SK-N-SH (cell line): ENCODE measurements around the gene SAMD4A. TPM values are rescaled to one million over a fixed set of nuclear protein-coding genes. Genes with fewer than 3 reads are reported as not detected.

ENCODE experiments used
- CTCF ChIA-PET: fragments of 300-600, 350-600 bp; formaldehyde crosslinking; extraction: SDS; loops from one replicate; lab custom pipeline; 2021; lab: Yijun Ruan, JAX
- POLR2A ChIA-PET: fragments of 350-600 bp; sonication (Branson Sonifier 250); formaldehyde crosslinking; extraction: SDS; loops from one replicate; lab custom pipeline; 2020; ENCODE audit warnings: antibody characterized with exemption, inconsistent platforms; lab: Yijun Ruan, JAX
- DNase-seq: peaks from one replicate; pipeline ENCODE4 v3.0.0; 2012
- H2AFZ ChIP-seq: fragments of 200-600 bp; sonication (generic); 2 replicates; pipeline ENCODE4 v1.8.1; 2016; ENCODE audit warnings: antibody characterized with exemption, mild to moderate bottlenecking, low read depth
- H3F3A ChIP-seq: fragments of 200-600 bp; sonication (generic); replicated peaks from 2 replicates; pipeline ENCODE3; 2016; ENCODE audit warnings: antibody characterized with exemption, mild to moderate bottlenecking; ENCODE audit not compliant: insufficient read depth
- H3K27ac ChIP-seq, 2 experiments: fragments of 200-500 bp in 1 of 2; fragments of 200-600 bp in 1 of 2; sonication (Bioruptor generic) in 1 of 2; sonication (generic), shearing (Covaris generic) in 1 of 2; 2 replicates each; pipeline versions ENCODE4 v1.5.1 to v1.6.1; 2014 to 2016; ENCODE audit warnings: low read depth in 2 of 2, inconsistent platforms in 1 of 2, low read length in 1 of 2, mild to moderate bottlenecking in 1 of 2, mixed read lengths in 1 of 2
- H3K27me3 ChIP-seq: fragments of 200-600 bp; sonication (generic), shearing (Covaris generic); 2 replicates; pipeline ENCODE4 v1.6.1; 2016; ENCODE audit warnings: mixed run types; ENCODE audit not compliant: insufficient read depth
- H3K36me3 ChIP-seq, 2 experiments: fragments of 200-500 bp in 1 of 2; fragments of 200-600 bp in 1 of 2; sonication (Bioruptor generic) in 1 of 2; sonication (generic) in 1 of 2; replicated peaks in 1 of 2; 2 replicates each; pipeline versions ENCODE3 to v1.5.1; 2014 to 2016; ENCODE audit warnings: low read length in 1 of 2, mild to moderate bottlenecking in 1 of 2; ENCODE audit not compliant: insufficient read depth in 2 of 2, control insufficient read depth in 1 of 2
- H3K4me1 ChIP-seq, 2 experiments: fragments of 200-500 bp in 1 of 2; fragments of 200-600 bp in 1 of 2; sonication (Bioruptor generic) in 1 of 2; sonication (generic), shearing (Covaris generic) in 1 of 2; 2 replicates each; pipeline versions ENCODE4 v1.5.1 to v1.6.1; 2014 to 2016; ENCODE audit warnings: low read depth in 1 of 2, low read length in 1 of 2, mixed run types in 1 of 2; ENCODE audit not compliant: insufficient read depth in 2 of 2, control insufficient read depth in 1 of 2
- H3K4me2 ChIP-seq: fragments of 200-600 bp; sonication (generic), shearing (Covaris generic); 2 replicates; pipeline ENCODE4 v1.6.1; 2017; ENCODE audit warnings: mixed run types
- H3K4me3 ChIP-seq, 2 experiments: fragments of 200-500 bp in 1 of 2; fragments of 200-600 bp in 1 of 2; sonication (Bioruptor generic) in 1 of 2; sonication (generic), shearing (Covaris generic) in 1 of 2; 2 replicates each; pipeline versions ENCODE4 v1.5.1 to v1.8.1; 2014 to 2016; ENCODE audit warnings: low read depth in 2 of 2, inconsistent platforms in 1 of 2, low read length in 1 of 2, mild to moderate bottlenecking in 1 of 2, mixed read lengths in 1 of 2, moderate library complexity in 1 of 2
- H3K79me2 ChIP-seq: fragments of 200-600 bp; sonication (generic); 2 replicates; pipeline ENCODE4 v1.8.1; 2017; ENCODE audit warnings: mild to moderate bottlenecking; ENCODE audit not compliant: insufficient read depth
- H3K9ac ChIP-seq: fragments of 200-600 bp; sonication (generic); 2 replicates; pipeline ENCODE4 v1.6.1; 2017; ENCODE audit warnings: mixed run types
- H3K9me2 ChIP-seq: fragments of 200-600 bp; sonication (generic); 2 replicates; pipeline ENCODE4 v1.6.1; 2017; ENCODE audit warnings: mixed run types
- H3K9me3 ChIP-seq: fragments of 200-600 bp; sonication (generic); 2 replicates; pipeline ENCODE4 v1.6.1; 2017; ENCODE audit warnings: mixed run types, mild to moderate bottlenecking, moderate library complexity
- H4K20me1 ChIP-seq: fragments of 200-600 bp; sonication (generic); 2 replicates; pipeline ENCODE4 v1.6.1; 2017; ENCODE audit warnings: mild to moderate bottlenecking, mixed run types; ENCODE audit not compliant: insufficient read depth
- CHD2 ChIP-seq: fragments of 150-350 bp; IDR thresholded peaks from 2 replicates; pipeline ENCODE4 v1.6.1; 2018; ENCODE audit warnings: low read length; ENCODE audit not compliant: partially characterized antibody
- ELF1 ChIP-seq: IDR thresholded peaks from 2 replicates; pipeline ENCODE4 v1.4.0; 2012
- EP300 ChIP-seq, 2 experiments: IDR thresholded peaks; 2 replicates each; pipeline versions ENCODE4 v1.4.0 to v1.6.1; 2012; ENCODE audit warnings: borderline replicate concordance in 1 of 2, low read depth in 1 of 2, low read length in 1 of 2
- FOSL2 ChIP-seq: IDR thresholded peaks from 2 replicates; pipeline ENCODE4 v1.4.0; 2012; ENCODE audit warnings: low read depth, mild to moderate bottlenecking, moderate library complexity, borderline replicate concordance
- GABPA ChIP-seq: IDR thresholded peaks from 2 replicates; pipeline ENCODE4 v1.4.0; 2012; ENCODE audit warnings: low read depth, mild to moderate bottlenecking
- GATA2 ChIP-seq: sonication (generic); formaldehyde crosslinking; IDR thresholded peaks from 2 replicates; pipeline ENCODE4 v1.5.0; 2020; ENCODE audit warnings: mild to moderate bottlenecking, missing genetic modification reagents
- JUND ChIP-seq: IDR thresholded peaks from 2 replicates; pipeline ENCODE4 v1.4.0; 2012
- MAX ChIP-seq: IDR thresholded peaks from 2 replicates; pipeline ENCODE4 v1.4.0; 2012; ENCODE audit warnings: low read depth
- MXI1 ChIP-seq: IDR thresholded peaks from 2 replicates; pipeline ENCODE4 v1.6.1; 2012; ENCODE audit warnings: mild to moderate bottlenecking, low read depth, low read length, improper control_type of control experiment
- NFIC ChIP-seq: IDR thresholded peaks from 2 replicates; pipeline ENCODE4 v1.4.0; 2012; ENCODE audit warnings: borderline replicate concordance
- POLR2AphosphoS5 ChIP-seq: IDR thresholded peaks from 2 replicates; pipeline ENCODE4 v1.6.1; 2012; ENCODE audit warnings: low read depth, low read length
- RCOR1 ChIP-seq: fragments of 150-350 bp; IDR thresholded peaks from 2 replicates; pipeline ENCODE4 v1.6.1; 2017; ENCODE audit warnings: antibody characterized with exemption, low read length
- RFX5 ChIP-seq: IDR thresholded peaks from 2 replicates; pipeline ENCODE4 v1.6.1; 2012; ENCODE audit warnings: mild to moderate bottlenecking, improper control_type of control experiment, low read length
- SIN3A ChIP-seq: IDR thresholded peaks from 2 replicates; pipeline ENCODE4 v1.6.1; 2012; ENCODE audit warnings: low read depth, mild to moderate bottlenecking, low read length, moderate library complexity, borderline replicate concordance
- SMC3 ChIP-seq: IDR thresholded peaks from 2 replicates; pipeline ENCODE4 v1.6.1; 2012; ENCODE audit warnings: low read depth, low read length, improper control_type of control experiment
- TAF1 ChIP-seq: IDR thresholded peaks from 2 replicates; pipeline ENCODE4 v1.6.1; 2012; ENCODE audit warnings: low read depth, mild to moderate bottlenecking, low read length, moderate library complexity, borderline replicate concordance
- TCF12 ChIP-seq: IDR thresholded peaks from 2 replicates; pipeline ENCODE4 v1.4.0; 2012
- TEAD4 ChIP-seq: IDR thresholded peaks from 2 replicates; pipeline ENCODE4 v1.4.0; 2012; ENCODE audit warnings: mild to moderate bottlenecking, borderline replicate concordance; ENCODE audit not compliant: insufficient read depth
- WGBS: methylation state at CpG from one replicate; pipeline ENCODE4 v1.1.6; 2017; ENCODE audit warnings: low lambda C conversion rate; 5-methylcytosine and 5-hydroxymethylcytosine counted together
- polyA plus RNA-seq, 3 experiments: library from polyadenylated mRNA; depleted of rRNA; stranded (reverse); fragments of >200 nt; gene quantifications; 2 replicates each; pipeline ENCODE4 v1.2.3, GENCODE V29; 2012
- TF ChIP-seq, protein P1 (sequence below): fragments of 150-350 bp; IDR thresholded peaks from 2 replicates; pipeline ENCODE4 v1.6.1; 2016; ENCODE audit warnings: mild to moderate bottlenecking, low read depth, low read length
- TF ChIP-seq, protein P2 (sequence below): IDR thresholded peaks from 2 replicates; pipeline ENCODE4; 2012

Gene SAMD4A
- polyA plus RNA-seq, 1 of the 3 experiments (the other 2 are of a cell fraction), result 5.0 TPM

GRCh38 chr14:54533100-54533499 lies 33.8 kb upstream of the SAMD4A start:
- H3F3A ChIP-seq, result peaks cover 6% of the 10 kb centered on the region
- no peak overlapping the region for H3K27ac ChIP-seq
- no peaks in the 10 kb centered on the region for H4K20me1 ChIP-seq
- POLR2A ChIA-PET, result no interaction called here
- H2AFZ ChIP-seq, result no peak overlapping the region
- no peak overlapping the region for H3K4me2 ChIP-seq
- peaks cover 29 to 46% of the 10 kb centered on the region in 2 experiments for H3K36me3 ChIP-seq
- no peak overlapping the region for H3K9ac ChIP-seq
- no peak for DNase-seq
- H3K27me3 ChIP-seq, result no peaks in the 10 kb centered on the region
- no peak overlapping the region for H3K4me3 ChIP-seq
- CTCF ChIA-PET, result no interaction called here
- 95% methylated on average over 1 of the region's 1 CpG for WGBS
- no peak for TF ChIP-seq EP300 (IDR thresholded peaks at IDR 0.05; ENCODE audit: borderline replicate concordance in 1 of 2, low read depth in 1 of 2, low read length in 1 of 2)
- TF ChIP-seq ELF1, result no peak
- TF ChIP-seq TCF12, result no peak
- no peak for TF ChIP-seq TAF1
- no peak for TF ChIP-seq JUND
- TF ChIP-seq, protein P1, sequence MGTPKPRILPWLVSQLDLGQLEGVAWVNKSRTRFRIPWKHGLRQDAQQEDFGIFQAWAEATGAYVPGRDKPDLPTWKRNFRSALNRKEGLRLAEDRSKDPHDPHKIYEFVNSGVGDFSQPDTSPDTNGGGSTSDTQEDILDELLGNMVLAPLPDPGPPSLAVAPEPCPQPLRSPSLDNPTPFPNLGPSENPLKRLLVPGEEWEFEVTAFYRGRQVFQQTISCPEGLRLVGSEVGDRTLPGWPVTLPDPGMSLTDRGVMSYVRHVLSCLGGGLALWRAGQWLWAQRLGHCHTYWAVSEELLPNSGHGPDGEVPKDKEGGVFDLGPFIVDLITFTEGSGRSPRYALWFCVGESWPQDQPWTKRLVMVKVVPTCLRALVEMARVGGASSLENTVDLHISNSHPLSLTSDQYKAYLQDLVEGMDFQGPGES, result no peak
- TF ChIP-seq RFX5, result no peak
- no peak for TF ChIP-seq MXI1
- TF ChIP-seq SMC3, result no peak
- TF ChIP-seq, protein P2, sequence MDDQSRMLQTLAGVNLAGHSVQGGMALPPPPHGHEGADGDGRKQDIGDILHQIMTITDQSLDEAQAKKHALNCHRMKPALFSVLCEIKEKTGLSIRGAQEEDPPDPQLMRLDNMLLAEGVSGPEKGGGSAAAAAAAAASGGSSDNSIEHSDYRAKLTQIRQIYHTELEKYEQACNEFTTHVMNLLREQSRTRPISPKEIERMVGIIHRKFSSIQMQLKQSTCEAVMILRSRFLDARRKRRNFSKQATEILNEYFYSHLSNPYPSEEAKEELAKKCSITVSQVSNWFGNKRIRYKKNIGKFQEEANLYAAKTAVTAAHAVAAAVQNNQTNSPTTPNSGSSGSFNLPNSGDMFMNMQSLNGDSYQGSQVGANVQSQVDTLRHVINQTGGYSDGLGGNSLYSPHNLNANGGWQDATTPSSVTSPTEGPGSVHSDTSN, result no peak
- TF ChIP-seq RCOR1, result no peak
- TF ChIP-seq CHD2, result no peak
- TF ChIP-seq NFIC, result no peak
- TF ChIP-seq SIN3A, result no peak
- no peak for TF ChIP-seq MAX
- TF ChIP-seq GATA2 (CRISPR knock-in tag), result no peak
- no peak for TF ChIP-seq TEAD4
- TF ChIP-seq GABPA, result no peak
- no peak for TF ChIP-seq FOSL2
- TF ChIP-seq POLR2AphosphoS5, result no peak
- H3K9me2 ChIP-seq, result peaks cover 4% of the 10 kb centered on the region; the same call in 1 of the 2 replicates
- H3K4me1 ChIP-seq, result peaks cover 0 to 3% of the 10 kb centered on the region in 2 experiments; a peak in 2 of 4 replicates
- no peaks in the 10 kb centered on the region for H3K79me2 ChIP-seq
- H3K9me3 ChIP-seq, result no peaks in the 10 kb centered on the region
